ENCODE data around the gene LSG1.

DNA sequence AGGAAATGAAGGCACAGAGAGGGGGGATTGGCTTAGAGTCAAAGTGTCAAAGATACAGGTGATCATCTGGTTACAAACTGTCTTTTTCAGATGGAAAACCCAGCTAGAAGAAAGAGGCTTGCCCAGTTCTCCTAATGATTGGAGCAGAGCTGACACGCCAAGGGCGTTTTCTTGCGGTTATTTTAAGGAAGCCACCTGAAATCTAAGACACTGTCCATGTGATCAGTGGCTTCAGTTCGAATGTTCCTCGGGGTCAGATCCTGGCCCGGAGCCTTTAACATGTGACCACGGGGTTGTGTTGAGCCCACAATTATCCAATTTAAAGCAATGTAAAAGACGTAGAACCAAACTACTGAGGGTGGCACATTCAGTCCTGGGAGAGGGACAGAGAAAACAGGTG is 33.2 kb upstream of the LSG1 start:
- TF ChIP-seq, protein P1, sequence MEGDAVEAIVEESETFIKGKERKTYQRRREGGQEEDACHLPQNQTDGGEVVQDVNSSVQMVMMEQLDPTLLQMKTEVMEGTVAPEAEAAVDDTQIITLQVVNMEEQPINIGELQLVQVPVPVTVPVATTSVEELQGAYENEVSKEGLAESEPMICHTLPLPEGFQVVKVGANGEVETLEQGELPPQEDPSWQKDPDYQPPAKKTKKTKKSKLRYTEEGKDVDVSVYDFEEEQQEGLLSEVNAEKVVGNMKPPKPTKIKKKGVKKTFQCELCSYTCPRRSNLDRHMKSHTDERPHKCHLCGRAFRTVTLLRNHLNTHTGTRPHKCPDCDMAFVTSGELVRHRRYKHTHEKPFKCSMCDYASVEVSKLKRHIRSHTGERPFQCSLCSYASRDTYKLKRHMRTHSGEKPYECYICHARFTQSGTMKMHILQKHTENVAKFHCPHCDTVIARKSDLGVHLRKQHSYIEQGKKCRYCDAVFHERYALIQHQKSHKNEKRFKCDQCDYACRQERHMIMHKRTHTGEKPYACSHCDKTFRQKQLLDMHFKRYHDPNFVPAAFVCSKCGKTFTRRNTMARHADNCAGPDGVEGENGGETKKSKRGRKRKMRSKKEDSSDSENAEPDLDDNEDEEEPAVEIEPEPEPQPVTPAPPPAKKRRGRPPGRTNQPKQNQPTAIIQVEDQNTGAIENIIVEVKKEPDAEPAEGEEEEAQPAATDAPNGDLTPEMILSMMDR (conservative IDR thresholded peaks at IDR 0.05; ENCODE audit: low read length): no peak
- no peak for TF ChIP-seq EZH2phosphoT487 (IDR thresholded peaks at IDR 0.05; ENCODE audit: borderline replicate concordance)

Data from Loucy (cell line).